HuH-7 (cell line): Measurements from ENCODE around the gene NNAT.
"Not testable (repeated sequence)": the region's sequence is repeated elsewhere in the genome, so short reads cannot be mapped to it uniquely, and the experiment has no call there.

Experiments
- DNase-seq: peaks from one replicate; pipeline ENCODE4 v3.0.0; 2011; ENCODE audit warnings: low spot score

The NNAT gene

DNA sequence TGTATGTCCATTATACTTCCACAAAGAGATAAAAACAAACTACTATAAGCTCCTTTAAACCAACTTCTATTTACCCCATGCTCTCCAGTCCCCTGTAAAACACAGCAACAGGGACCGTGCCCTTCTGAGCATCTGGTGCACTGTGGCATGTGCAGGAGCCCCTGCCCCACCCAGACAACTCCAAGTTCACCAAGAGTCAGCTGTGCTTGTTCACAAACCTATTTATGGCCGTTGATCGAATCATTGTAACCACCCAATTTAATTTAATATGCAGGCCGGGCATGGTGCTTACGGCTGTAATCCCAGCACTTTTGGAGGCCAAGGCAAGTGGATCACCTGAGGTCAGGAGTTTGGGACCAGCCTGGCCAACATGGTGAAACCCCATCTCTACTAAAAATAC, 20.3 kb downstream of the NNAT start:
- no peak for DNase-seq

DNA sequence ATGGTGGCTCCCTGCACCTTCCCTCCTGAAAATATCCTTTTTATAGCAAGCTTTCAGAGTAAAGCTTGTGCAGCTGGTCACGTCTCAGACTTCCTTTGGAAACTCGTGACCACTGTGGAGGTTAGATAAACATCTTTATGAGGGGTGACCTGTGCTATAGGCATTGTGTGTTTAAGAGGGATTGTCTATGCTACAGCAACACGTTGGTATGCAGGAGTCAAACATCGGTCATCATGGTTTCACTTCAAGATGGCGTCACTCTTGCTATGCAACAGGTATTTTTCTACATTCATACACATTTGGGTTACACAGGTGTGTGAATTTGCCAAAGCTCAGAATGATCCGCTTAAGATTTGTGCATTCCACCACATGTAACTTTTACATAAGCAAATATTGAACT, 21.2 kb downstream of the NNAT start:
- no peak for DNase-seq

DNA sequence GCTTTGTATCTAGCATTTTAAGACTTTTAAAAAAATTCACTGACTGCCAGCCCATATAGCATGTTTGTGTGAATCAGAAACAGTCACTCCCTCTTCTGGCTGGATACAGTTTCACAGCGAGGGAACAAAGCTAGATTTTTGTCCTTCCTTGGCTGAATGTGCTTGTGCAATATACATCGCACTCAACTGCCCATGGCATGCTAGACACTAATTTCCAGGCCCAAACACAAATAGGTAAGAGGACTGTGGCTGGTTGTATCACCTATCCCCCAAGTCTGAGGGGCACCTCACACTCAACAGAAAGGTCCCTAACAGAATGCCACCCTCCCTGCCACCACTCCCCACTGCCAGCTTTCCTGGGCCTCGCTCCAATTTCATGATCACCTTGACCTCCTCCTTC, 22.8 kb downstream of the NNAT start:
- DNase-seq: peak; percentile 70

DNA sequence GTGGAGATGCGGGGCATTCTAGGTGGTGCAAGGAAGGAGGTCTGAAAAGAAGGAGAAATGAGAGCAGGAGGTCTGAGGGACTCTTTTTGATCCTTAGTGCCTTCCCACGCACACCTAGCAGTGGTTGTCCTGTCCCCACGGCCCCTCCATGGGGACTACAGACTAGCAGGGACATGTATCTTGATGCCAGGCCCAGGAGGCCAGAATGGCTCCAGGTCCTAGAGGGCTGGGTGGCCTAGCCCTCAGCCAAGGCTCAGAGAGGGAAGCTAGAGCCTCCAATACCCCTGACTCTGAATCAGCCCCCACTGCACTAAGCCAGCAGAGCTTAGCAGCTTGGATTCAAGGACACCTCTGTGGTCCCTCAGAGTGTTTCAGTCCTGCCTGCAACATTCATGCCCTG, 23.3 kb downstream of the NNAT start:
- no peak for DNase-seq

DNA sequence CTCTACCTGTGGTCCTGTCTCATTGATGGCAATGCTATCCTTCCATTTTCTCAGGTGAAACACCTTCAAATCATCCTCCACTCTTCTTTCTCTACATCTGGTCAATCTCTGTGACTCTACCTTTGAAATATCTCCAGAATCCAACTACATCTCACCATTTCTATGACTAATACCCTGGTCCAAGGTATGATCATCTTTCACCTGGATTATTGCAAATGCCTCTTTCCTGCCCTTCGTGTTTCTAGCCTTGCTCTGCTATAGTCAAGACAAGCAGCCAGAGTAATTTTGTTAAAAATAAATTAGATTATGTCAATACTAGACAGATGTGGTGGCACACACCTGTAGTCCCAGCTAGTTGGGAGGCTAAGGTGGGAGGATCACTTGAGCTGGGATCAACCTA, 24.5 kb downstream of the NNAT start:
- DNase-seq: no peak

DNA sequence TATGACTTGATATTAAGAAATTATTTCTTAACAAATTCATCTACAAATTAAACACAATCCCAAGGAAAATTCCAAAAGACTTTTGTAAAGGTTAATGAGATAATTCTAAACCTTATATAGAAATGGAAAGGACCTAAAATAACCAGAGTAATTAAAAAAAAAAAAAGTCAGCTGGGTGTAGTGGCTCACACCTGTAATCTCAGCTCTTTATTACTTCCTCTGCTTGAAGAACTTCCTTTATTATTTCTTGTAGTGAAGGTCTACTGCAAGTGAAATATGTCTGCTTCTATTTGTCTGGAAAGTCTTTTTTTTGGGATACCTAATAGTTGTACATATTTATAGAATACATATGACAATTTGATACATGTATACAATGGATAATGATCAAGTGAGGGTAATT, 26.9 kb downstream of the NNAT start:
- DNase-seq: no peak

DNA sequence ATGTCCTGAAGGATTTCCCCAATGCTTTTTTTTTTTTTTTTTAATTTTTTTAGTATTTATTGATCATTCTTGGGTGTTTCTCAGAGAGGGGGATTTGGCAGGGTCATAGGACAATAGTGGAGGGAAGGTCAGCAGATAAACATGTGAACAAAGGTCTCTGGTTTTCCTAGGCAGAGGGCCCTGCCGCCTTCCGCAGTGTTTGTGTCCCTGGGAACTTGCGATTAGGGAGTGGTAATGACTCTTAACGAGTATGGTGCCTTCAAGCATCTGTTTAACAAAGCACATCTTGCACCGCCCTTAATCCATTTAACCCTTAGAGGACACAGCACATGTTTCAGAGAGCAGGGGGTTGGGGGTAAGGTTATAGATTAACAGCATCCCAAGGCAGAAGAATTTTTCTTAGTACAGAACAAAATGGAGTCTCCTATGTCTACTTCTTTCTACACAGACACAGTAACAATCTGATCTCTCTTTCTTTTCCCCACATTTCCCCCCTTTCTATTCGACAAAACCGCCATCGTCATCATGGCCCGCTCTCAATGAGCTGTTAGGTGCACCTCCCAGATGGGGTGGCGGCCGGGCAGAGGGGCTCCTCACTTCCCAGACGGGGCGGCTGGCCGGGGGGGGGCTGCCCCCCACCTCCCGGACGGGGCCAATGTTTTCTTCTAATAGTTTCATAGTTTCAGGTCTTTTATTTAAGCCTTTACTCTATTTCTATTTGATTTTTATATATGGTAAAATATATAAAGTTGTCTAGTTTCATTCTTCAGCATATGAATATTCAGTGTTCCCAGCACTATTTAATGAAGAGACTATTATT, 29.3 kb downstream of the NNAT start:
- not testable (repeated sequence) for DNase-seq

DNA sequence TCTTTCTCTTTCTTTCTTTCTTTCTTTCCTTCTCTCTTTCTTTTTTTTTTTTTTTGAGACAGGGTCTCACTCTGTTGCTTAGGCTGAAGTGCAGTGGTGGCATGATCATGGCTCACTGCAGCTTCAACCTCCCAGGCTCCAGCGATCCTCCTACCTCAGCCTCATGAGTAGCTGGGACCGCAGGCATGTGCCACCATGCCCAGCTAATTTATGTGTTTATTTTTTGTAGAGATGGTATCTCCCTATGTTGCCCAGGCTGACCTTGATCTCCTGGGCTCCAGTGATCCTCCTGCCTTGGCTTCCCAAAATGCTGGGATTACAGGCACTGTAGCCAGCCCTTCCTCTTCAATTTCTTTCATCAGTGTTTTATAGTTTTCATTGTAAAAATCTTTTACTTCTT, 30.6 kb downstream of the NNAT start:
- DNase-seq: not testable (repeated sequence)

DNA sequence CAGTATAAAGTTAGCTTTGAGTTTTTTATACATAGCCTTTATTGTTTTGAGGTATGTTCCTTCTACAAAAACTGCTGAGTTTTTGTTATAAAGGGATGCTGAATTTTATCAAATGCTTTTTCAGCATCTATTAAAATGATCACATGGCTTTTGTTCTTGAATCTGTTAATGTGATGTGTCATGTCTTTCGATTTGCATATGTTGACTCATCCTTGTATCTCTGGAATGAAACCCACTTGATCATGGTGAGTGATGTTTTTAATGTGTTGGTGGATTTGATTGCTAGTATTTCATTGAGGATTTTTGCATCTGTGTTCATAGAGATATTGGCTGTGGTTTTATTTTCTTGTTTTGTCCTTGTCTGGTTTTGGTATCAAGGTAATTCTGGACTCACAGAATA, 31.4 kb downstream of the NNAT start:
- no peak for DNase-seq

DNA sequence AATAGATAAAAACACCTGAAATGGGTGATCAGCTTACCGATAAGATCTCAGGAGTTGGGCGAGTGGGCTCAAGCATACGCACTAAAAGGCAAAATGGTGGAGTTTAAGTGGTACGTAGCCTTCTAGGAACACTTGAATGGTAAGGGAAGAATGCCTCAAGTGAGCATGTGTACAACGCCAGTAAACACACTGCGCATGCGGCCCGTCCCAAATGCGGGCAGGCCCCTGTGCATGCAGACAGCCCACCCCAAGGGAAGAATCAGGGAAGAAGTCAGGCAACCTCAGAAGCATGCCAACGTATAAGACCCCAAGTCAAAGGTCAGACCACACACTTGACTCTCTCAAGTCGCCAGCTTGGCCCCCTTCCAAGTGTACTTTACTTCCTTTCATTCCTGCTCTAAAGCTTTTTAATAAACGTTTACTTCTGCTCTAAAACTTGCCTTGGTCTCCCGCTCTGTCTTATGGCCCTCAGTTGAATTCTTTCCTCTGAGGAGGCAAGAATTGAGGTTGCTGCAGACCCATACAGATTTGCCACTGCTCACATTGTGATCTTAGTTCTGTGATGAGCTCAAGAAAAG, 33.8 kb downstream of the NNAT start:
- DNase-seq: not testable (repeated sequence)

DNA sequence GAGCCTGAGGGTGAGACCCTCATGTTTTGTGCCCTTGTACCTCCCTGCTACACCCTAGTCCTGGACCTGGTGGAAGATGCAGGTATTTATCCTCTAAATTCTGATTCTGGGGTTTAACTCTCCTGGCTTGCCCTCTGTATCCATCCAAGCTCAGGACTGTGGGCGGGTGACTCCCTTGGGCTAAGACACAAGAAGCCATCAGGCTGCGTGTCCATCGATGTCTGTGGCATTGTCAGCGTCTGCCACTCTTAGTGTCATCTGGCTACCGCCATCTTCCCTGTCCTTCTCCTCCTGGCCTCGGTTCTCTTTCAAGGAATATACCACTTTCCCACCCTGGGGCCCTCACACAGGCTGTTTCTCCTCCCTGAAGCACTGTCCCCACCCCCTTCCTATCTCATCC, 35.5 kb downstream of the NNAT start:
- DNase-seq: no peak

DNA sequence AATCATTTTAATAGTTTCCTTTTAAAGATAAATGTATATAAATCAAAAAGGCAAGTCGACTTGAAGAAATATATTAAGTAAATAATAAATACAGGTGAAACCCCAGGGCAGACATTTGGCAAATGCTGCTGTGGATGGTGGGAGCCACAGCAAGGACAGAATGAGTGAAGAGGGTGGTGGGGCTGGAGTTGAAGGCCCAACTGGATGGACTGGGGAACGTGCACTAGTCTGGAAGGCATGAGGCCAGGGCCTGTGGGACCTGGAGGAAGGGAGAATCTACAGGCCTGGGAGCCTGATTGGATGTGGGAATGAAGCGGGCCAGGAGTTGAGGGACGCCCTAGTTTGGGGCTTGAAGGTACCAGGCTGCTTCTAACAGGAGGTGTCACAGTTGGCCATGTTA, 37.3 kb downstream of the NNAT start:
- DNase-seq: no peak

DNA sequence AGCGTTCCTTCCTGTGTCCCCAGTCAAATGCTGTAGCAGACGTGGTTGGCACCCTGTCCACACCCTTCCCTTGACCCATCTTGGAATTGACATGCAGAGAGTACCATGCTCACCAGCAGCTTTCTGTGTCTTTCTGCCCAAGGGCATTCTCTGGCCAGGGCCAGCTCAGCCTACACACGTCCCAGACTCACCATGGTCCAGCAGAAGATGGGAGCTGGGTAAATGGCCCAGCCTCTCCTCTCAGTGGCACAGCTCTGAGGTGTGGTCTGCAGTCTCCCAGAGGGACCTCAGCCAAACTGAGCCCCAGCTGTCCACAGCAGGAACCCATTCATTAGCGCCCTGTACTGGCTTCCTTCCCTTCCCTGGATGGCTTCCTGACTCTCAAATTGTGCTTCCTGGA, 37.7 kb downstream of the NNAT start:
- DNase-seq: no peak

DNA sequence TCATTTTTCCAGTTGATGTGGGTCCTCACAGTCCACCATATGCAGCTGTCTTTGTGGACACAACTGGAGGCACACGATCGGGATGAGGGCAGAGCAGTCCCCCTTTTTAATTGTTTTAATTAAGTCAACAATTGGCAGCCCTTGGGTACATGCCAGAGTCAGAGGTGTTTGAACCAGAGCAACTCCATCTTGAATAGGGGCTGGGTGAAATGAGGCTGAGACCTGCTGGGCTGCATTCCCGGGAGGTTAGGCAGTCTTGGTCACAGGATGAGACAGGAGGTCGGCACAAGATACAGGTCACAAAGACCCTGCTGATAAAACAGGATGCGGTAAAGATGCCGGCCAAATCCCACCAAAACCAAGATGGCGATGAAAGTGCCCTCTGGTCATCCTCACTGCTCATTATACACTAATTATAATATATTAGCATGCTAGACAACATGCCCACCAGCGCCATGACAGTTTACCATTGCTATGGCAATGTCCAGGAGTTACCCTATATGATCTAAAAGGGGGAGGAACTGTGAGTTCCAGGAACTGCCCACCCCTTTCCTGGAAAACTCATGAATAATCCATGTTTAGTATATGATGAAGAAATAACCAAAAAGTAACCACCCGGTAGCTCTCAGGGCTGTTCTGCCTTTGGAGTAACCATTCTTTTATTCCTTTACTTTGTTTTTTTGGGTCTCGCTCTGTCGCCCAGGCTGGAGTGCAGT, 38.4 kb downstream of the NNAT start:
- DNase-seq: no peak

DNA sequence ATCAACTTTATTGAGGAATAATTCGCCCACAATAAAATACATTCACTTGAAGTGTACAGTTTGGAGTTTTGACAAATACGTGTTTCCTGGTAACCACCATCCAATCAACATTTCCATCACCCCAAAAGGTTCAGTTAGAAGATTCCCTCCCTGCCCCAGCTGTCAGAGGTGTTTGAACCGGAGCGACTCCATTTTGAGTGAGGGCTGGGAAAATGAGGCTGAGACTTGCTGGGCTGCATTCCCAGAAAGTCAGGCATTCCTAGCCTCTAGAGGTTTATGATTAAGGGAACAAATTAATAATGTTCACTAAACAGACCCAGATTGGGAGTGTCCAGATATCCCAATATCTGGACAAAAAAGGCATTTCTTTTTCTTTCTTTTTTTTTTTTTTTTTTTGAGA, 39.6 kb downstream of the NNAT start:
- DNase-seq: no peak

DNA sequence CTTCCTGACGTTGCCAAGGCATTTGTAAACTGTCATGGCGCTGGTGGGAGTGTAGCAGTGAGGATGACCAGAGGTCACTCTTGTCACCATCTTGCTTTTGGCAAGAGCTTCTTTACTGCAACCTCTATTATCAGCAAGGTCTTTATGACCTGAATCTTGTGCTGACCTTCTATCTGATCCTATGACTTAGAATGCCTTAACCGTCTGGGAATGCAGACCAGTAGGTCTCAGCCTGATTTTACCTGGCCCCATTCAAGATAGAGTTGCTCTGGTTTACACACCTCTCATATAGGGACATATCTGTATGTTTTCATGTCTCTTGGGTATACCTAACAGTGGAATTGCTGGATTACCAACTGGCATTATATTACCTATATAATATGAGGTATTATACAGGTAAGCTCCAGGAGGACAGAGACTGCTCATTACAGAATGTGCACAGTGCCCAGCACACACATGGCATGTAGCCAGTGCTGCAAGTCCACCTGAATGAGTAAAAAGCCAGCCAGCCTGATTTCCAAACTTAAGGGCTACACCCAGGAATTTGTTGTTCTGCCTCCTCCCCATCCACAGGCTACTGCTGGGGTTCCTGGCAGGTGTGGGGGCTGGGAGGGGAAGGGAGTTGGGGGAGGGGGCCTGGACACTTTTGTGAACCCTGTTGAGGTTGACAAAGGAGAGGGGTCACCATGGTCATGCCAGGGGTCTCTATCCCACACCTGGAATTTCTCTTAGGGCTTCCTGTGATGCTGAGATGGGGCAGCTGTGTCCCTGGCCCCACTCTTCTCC, 41.8 kb downstream of the NNAT start:
- no peak for DNase-seq

DNA sequence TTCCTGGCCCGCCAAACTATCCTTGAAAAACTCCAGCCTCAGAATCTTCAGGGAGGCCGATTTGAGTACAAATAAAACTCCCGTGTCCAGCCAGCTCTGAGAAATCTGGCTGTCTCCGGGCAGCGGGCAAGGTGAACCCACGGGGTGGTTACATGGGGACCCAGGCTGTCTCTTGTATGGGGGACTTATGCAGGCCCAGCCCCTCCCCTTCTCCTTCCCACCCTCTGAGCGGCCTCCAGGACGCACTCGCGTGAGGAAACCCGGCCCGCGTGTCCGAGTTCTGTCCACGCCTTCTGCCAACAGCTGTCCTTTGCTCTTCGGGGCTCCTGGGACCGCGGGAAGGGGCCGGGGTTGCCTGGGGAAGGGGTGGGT, 43.0 kb downstream of the NNAT start:
- DNase-seq: no peak

DNA sequence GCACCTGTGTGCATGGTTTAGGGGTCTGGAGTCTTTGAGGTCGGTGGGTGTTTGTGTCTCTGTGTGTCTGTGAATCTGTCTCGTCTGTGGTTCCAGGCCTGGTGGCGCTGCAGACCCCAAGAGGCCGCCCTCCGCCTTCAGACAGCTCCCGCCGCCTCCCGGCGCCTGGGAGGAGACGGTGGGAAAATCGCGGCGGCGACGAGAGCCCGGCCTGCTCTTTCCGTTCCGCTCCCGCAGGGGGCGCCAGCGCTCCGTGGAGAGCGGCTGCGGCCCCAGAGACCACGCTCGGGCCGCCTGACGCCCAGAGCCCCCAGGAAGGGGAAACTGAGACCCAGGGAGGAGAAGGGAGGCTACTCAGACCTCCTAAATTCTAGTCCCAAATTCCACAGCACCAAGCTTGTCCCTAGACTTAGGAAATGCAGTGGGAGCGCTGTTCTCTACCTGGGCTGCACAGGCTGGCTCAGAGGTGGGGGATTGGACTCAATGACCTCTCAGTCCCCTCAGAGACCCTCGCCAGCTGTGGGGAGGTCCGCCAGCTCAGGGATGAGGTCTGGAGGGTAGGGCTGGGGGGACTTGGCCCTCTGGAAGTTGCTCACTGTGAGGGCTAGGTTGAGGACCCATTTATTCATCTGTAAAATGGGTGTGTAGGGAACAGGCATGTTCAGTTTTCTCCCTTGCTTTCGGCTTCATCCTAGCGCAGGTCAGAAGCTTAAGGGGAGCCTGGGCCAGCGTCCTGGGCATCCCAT, 43.5 kb downstream of the NNAT start:
- DNase-seq: peak; percentile 71

DNA sequence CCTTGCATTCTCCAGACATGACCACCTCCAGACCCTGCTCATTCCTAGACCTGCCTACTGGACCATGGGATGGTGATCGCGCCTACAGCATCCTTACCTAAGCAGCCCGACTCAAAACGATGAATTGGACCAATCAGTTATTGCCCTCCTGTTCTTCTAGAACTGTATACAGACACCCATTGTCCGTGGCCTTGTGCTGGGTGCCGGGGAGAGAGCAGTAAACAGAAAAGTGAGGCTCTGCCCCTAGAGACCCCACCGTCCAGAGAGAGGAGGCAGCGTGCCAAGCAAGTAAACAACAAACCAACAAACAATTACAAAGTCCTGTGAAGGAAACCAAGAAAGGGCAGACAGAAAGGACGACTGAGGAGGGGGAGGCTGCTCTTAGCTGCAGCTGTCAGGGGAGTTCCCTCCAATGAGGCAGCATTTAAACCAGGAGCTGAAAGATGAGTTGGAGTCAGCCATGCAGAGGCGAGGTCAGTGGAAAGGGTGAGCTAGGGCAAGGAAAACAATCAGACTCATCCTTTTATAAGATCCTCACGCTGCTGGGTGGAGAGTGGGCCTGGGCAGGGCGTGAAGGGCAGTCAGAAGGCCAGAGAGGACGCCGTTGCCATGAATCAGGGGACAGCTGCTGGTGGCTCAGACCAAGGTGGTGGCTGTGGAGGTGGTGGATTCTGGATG, 44.2 kb downstream of the NNAT start:
- DNase-seq: no peak

DNA sequence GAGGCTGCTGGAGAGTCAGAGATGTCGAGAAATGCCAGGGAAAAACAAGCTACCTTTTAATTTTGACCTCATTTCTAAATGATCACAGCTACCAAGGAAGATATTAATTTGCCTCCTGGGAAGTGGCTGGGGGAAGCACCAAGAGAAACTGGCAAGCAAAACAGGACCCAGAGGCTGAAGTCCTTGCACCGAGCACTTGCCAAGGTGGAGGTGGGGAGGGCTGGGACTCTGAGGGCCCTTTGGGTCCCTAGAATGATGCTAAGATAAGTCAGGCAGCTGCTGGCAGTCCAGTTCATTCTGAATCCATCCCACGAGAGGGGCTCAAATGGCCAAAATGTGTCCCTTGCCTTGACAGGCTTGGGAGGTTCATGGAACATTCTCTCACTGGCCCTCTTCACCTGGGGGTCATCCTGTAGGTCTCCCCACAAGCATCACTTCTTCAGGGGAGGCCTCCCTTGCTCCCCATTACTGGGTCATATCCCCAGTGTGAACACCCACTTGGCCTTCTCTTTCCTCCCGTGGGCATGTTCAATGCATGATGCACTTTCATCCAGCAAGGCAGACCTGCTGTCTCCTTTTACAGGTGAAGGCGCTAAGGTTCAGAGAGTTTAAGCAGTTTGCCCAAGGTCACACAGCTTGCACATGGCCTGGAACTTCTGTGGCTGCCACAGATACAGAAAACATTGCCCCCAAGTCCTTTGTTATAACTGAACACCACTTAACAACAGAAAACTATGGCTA, 45.7 kb downstream of the NNAT start:
- DNase-seq: no peak

DNA sequence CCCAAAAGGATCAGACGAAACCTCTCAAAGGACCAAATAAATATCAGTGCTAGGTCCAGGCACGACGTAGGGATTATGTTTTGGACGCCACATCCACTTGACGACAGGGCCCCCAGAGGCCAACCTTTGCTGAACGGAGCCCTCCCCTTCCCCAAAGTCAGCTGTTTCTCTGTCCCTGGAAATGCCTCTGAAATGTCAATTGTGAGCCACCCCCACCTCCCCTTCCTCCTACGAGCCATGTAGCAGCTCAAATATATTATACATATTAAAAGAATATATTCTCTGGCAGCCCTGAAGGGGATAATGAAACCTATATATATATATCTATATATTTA, 46.2 kb downstream of the NNAT start:
- DNase-seq: no peak
